WTC11 (cell line): ENCODE measurements around the gene GPR155. TPM values are rescaled to one million over a fixed set of nuclear protein-coding genes. Genes with fewer than 3 reads are reported as not detected.
A peak's percentile ranks its signal among the peaks of the same experiment; 100 is the strongest.

ENCODE experiments used
- ATAC-seq: fragments of 200-7000 bp; cut with Tn5 transposase; 2 replicates; pipeline ENCODE4 v1.10.0; 2021; ENCODE audit warnings: mild to moderate bottlenecking, moderate library complexity
- CTCF ChIA-PET: fragments of 300-600 bp; sonication (Branson Sonifier 250); formaldehyde crosslinking; loops from one replicate; lab custom pipeline; 2021; ENCODE audit warnings: antibody characterized with exemption; lab: Charles Lee
- POLR2A ChIA-PET: fragments of 350-600 bp; sonication (Branson Sonifier 250); formaldehyde crosslinking; loops from one replicate; lab custom pipeline; 2021; ENCODE audit warnings: antibody characterized with exemption; lab: Charles Lee
- DNase-seq: peaks from one replicate; pipeline ENCODE4 v3.0.0; 2021; ENCODE audit warnings: low spot score
- H3K27ac Mint-ChIP-seq: 2 replicates; pipeline ENCODE4 v1.8.0; 2021; ENCODE audit warnings: mixed read lengths
- H3K27me3 Mint-ChIP-seq: 2 replicates; pipeline ENCODE4 v1.8.0; 2021; ENCODE audit warnings: low read depth, mild to moderate bottlenecking, moderate library complexity, mixed read lengths
- H3K36me3 Mint-ChIP-seq: 2 replicates; pipeline ENCODE4 v1.8.0; 2021; ENCODE audit warnings: mixed read lengths
- H3K4me1 Mint-ChIP-seq: 2 replicates; pipeline ENCODE4 v1.8.0; 2022; ENCODE audit warnings: mixed read lengths
- H3K4me3 Mint-ChIP-seq: 2 replicates; pipeline ENCODE4 v1.8.0; 2021; ENCODE audit warnings: mild to moderate bottlenecking, moderate library complexity, mixed read lengths
- H3K9me3 Mint-ChIP-seq: 2 replicates; pipeline ENCODE4 v1.8.0; 2021; ENCODE audit warnings: mixed read lengths
- ARID4B ChIP-seq: sonication (generic); formaldehyde crosslinking; IDR thresholded peaks from 2 replicates; pipeline ENCODE4 v1.8.0; 2023; ENCODE audit warnings: missing genetic modification reagents, mild to moderate bottlenecking, borderline replicate concordance
- ELF4 ChIP-seq: sonication (generic); formaldehyde crosslinking; IDR thresholded peaks from 2 replicates; pipeline ENCODE4 v1.8.1; 2022; ENCODE audit warnings: low read depth, mild to moderate bottlenecking, moderate library complexity, missing genetic modification reagents
- FOXP1 ChIP-seq: sonication (generic); formaldehyde crosslinking; IDR thresholded peaks from 2 replicates; pipeline ENCODE4 v1.8.0; 2022; ENCODE audit warnings: missing genetic modification reagents, mild to moderate bottlenecking, moderate library complexity, borderline replicate concordance
- GRHL2 ChIP-seq: fragments of 250-450 bp; sonication (Bioruptor Pico); IDR thresholded peaks from 2 replicates; pipeline ENCODE4 v1.8.0; 2022; ENCODE audit warnings: mild to moderate bottlenecking, moderate library complexity; ENCODE audit not compliant: insufficient replicate concordance, severe bottlenecking
- MAX ChIP-seq: sonication (generic); formaldehyde crosslinking; IDR thresholded peaks from 2 replicates; pipeline ENCODE4 v1.8.0; 2022; ENCODE audit warnings: mild to moderate bottlenecking, missing genetic modification reagents
- MLX ChIP-seq: sonication (generic); formaldehyde crosslinking; IDR thresholded peaks from 2 replicates; pipeline ENCODE4 v1.8.1; 2023; ENCODE audit warnings: mild to moderate bottlenecking, missing genetic modification reagents, moderate library complexity
- OVOL2 ChIP-seq: fragments of 250-450 bp; sonication (Bioruptor Pico); IDR thresholded peaks from 2 replicates; pipeline ENCODE4 v1.9.0; 2021; ENCODE audit warnings: mild to moderate bottlenecking, borderline replicate concordance
- PRDM15 ChIP-seq: sonication (generic); formaldehyde crosslinking; IDR thresholded peaks from 2 replicates; pipeline ENCODE4 v1.8.0; 2022; ENCODE audit warnings: missing genetic modification reagents
- PRRX2 ChIP-seq: fragments of 250-450 bp; sonication (Bioruptor Pico); IDR thresholded peaks from 2 replicates; pipeline ENCODE4 v1.8.0; 2021; ENCODE audit warnings: mild to moderate bottlenecking
- SMAD3 ChIP-seq: sonication (generic); formaldehyde crosslinking; IDR thresholded peaks from 2 replicates; pipeline ENCODE4 v1.8.0; 2022; ENCODE audit warnings: missing genetic modification reagents, mild to moderate bottlenecking, borderline replicate concordance
- ZNF416 ChIP-seq: fragments of 250-450 bp; sonication (Bioruptor Pico); IDR thresholded peaks from 2 replicates; pipeline ENCODE4 v1.9.0; 2021; ENCODE audit warnings: mild to moderate bottlenecking, inconsistent platforms
- ZNF423 ChIP-seq: fragments of 250-450 bp; sonication (Bioruptor Pico); IDR thresholded peaks from 2 replicates; pipeline ENCODE4 v2.1.2; 2022; ENCODE audit warnings: mild to moderate bottlenecking, moderate library complexity
- ZNF671 ChIP-seq: fragments of 250-450 bp; sonication (Bioruptor Pico); IDR thresholded peaks from 2 replicates; pipeline ENCODE4 v1.8.0; 2021; ENCODE audit warnings: mild to moderate bottlenecking
- ZSCAN18 ChIP-seq: fragments of 250-450 bp; sonication (Bioruptor Pico); IDR thresholded peaks from 2 replicates; pipeline ENCODE4 v2.1.2; 2022; ENCODE audit warnings: mild to moderate bottlenecking, moderate library complexity
- total RNA-seq: library from RNA; stranded (reverse); gene quantifications from 3 replicates; pipeline ENCODE4 v1.2.3, GENCODE V29; 2021

Gene GPR155
- total RNA-seq, 1 experiment from 2014 or later, result 0.74 TPM

GRCh38 chr2:174442546-174443510 lies 44.0 kb downstream of the GPR155 start:
- CTCF ChIA-PET, result interaction anchor here (1.2 to 1.3 kb wide), 2 partner anchors 20 to 104 kb away, joined by 4 to 9 read pairs; no protein-coding TSS in a partner anchor
- ATAC-seq, result 0 out of 2 replicates have a peak, but pooled peaks have one; percentile 26
- no peak for DNase-seq

GRCh38 chr2:174439950-174440349 lies 46.9 kb downstream of the GPR155 start:
- Mint-ChIP-seq H3K27ac (no peak overlapping the region), H3K9me3 (no peaks in the 10 kb centered on the region), H3K27me3 (no peaks in the 10 kb centered on the region), H3K36me3 (no peaks in the 10 kb centered on the region), H3K4me1 (peaks cover 8% of the 10 kb centered on the region), H3K4me3 (no peak overlapping the region)
- ChIA-PET CTCF (no interaction called here), POLR2A (no interaction called here)
- ATAC-seq (no peak), DNase-seq (no peak)
- TF ChIP-seq ZNF416 (CRISPR knock-in tag) (no peak), OVOL2 (CRISPR knock-in tag) (no peak), SMAD3 (CRISPR knock-in tag) (no peak), FOXP1 (CRISPR knock-in tag) (no peak), PRRX2 (CRISPR knock-in tag) (no peak), MAX (no peak), ZSCAN18 (no peak), GRHL2 (CRISPR knock-in tag) (no peak), MLX (CRISPR knock-in tag) (no peak)

More at GRCh38 chr2:174442546-174443510, 44.0 kb downstream of the GPR155 start:
- H3K9me3 Mint-ChIP-seq, result no peaks in the 10 kb centered on the region
- TF ChIP-seq ARID4B (no peak), ELF4 (no peak), PRDM15 (CRISPR knock-in tag) (no peak), ZNF671 (no peak), ZNF423 (no peak)
- H3K36me3 Mint-ChIP-seq, result no peaks in the 10 kb centered on the region
- H3K27me3 Mint-ChIP-seq, result no peaks in the 10 kb centered on the region
- peaks cover 11% of the 10 kb centered on the region for H3K4me1 Mint-ChIP-seq
- POLR2A ChIA-PET, result no interaction called here
- H3K27ac Mint-ChIP-seq, result no peak overlapping the region
- H3K4me3 Mint-ChIP-seq, result no peak overlapping the region
